ENCODE measurements around the gene CD300A.
A peak's percentile ranks its signal among the peaks of the same experiment; 100 is the strongest.

CD300A gene

GRCh38 chr17:74466111-74466827, at the start of gene CD300A:
Gene CD300A, plus strand, starts transcription at chr17:74466634. Its CDS starts 70 bp downstream, at chr17:74466704.
- no peak for DNase-seq

- DNase-seq = peak; percentile 57
Measured at GRCh38 chr17:74417178-74418045, 49.0 kb upstream of the CD300A start.

GRCh38 chr17:74419928-74420411, 46.5 kb upstream of the CD300A start:
- DNase-seq = no peak

GRCh38 chr17:74424117-74424516, 42.3 kb upstream of the CD300A start:
- DNase-seq = no peak

- DNase-seq = no peak
Measured at GRCh38 chr17:74424657-74425056, 41.8 kb upstream of the CD300A start.

- DNase-seq = peak; percentile 44
Measured at GRCh38 chr17:74426551-74427047, 39.8 kb upstream of the CD300A start.

- no peak for DNase-seq
Measured at GRCh38 chr17:74427048-74427762, 39.2 kb upstream of the CD300A start.

- no peak for DNase-seq
Measured at GRCh38 chr17:74427763-74428153, 38.7 kb upstream of the CD300A start.

- no peak for DNase-seq
Measured at GRCh38 chr17:74429604-74430384, 36.6 kb upstream of the CD300A start.

GRCh38 chr17:74430385-74430705, 36.1 kb upstream of the CD300A start:
- no peak for DNase-seq

- DNase-seq = peak; percentile 96
Measured at GRCh38 chr17:74430706-74431567, 35.5 kb upstream of the CD300A start.

GRCh38 chr17:74431568-74432423, 34.6 kb upstream of the CD300A start, which contains the start of gene GPRC5C:
Gene GPRC5C, plus strand, starts transcription at chr17:74432088. Its CDS starts 7,689 bp downstream, at chr17:74439777.
- DNase-seq = peak; percentile 95

GRCh38 chr17:74432424-74432690, 34.1 kb upstream of the CD300A start:
- DNase-seq = no peak

- DNase-seq = no peak
Measured at GRCh38 chr17:74432766-74433391, 33.6 kb upstream of the CD300A start.

GRCh38 chr17:74433421-74434121, 32.9 kb upstream of the CD300A start:
- no peak for DNase-seq

- no peak for DNase-seq
Measured at GRCh38 chr17:74435775-74436359, 30.6 kb upstream of the CD300A start.

- DNase-seq = no peak
Measured at GRCh38 chr17:74437702-74438101, 28.7 kb upstream of the CD300A start.

GRCh38 chr17:74439691-74440567, 26.5 kb upstream of the CD300A start:
- no peak for DNase-seq

All from NCI-H226 (cell line).